Mucosa of descending colon (tissue), 3 donors: ENCODE measurements around the gene NUDT4. TPM values are rescaled to one million over a fixed set of nuclear protein-coding genes. Genes with fewer than 3 reads are reported as not detected.

Experiments used
- ATAC-seq: fragments of 200-7000 bp; cut with Tn5 transposase; one replicate; pipeline ENCODE4 v1.9.1; 2020; ENCODE audit warnings: mild to moderate bottlenecking, moderate library complexity
- DNase-seq, 3 donors: peaks; one replicate each; pipeline ENCODE4 v3.0.0-alpha.2; 2020
- H3K36me3 ChIP-seq: fragments of 200-600 bp; one replicate; pipeline ENCODE4 v1.8.0; 2021; ENCODE audit warnings: low read depth, mild to moderate bottlenecking
- H3K4me1 ChIP-seq: fragments of 200-600 bp; one replicate; pipeline ENCODE4 v1.8.0; 2021; ENCODE audit warnings: low read depth, mild to moderate bottlenecking
- H3K4me3 ChIP-seq: fragments of 200-600 bp; one replicate; pipeline ENCODE4 v1.8.0; 2021; ENCODE audit warnings: mild to moderate bottlenecking
- H3K9me3 ChIP-seq: fragments of 200-600 bp; one replicate; pipeline ENCODE4 v1.8.0; 2021; ENCODE audit warnings: mild to moderate bottlenecking
- intact Hi-C, 2 donors: fragments of 100-400 bp; cut with DNase I in 1 of 2; cut with micrococcal nuclease in 1 of 2; formaldehyde crosslinking; loops; one replicate each; pipeline versions ENCODE4 v1.11.0 to v1.11.1; 2022; cut with DNase I, micrococcal nuclease
- total RNA-seq, 3 donors: library from RNA; stranded (reverse); fragmentation: NEBNext Ultra II Directional in 2 of 3; extraction: Animal tissue kit (Norgen Biotek cat#: 25700) in 2 of 3; gene quantifications; one replicate each; pipeline versions ENCODE4 v1.2.1 to v1.2.4, GENCODE V29; 2021 to 2023
- TF ChIP-seq, protein P1 (sequence below): fragments of 200-600 bp; IDR thresholded peaks from one replicate; pipeline ENCODE4 v1.8.0; 2022; ENCODE audit warnings: antibody characterized with exemption, mild to moderate bottlenecking
- donor health status: DM: no; HTN: no; CAD: no; lungs with moderate emphysema.
- donor health status: DM: no; HTN: no; CAD: no.
- donor health status: DM: no; HTN: yes; CAD: no.

The NUDT4 gene
- total RNA-seq, 3 donors from 2014 or later, result 76.9 to 136 (median 121) TPM

DNA sequence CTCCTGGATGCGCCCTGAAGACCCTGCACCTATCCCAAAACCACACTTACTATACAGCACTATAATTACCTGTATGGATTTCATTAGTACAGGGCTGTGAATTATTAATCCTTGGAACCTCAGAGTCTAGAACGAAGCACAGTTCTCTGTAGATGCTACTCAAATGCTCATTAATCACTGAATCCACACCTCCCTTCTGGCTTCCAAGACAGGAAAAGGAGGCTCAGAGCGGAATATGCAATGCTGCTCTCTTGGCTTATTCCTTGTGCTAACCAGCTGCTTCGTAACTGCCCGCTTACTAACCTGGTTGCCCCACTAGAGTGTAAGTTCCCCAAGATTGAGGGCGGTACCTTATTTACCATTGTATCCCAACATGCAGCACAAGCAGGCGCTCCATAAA lies 39.1 kb upstream of the NUDT4 start:
- ATAC-seq (no peak), DNase-seq (no peak)
- H3K9me3 ChIP-seq, result no peaks in the 10 kb centered on the region
- no peaks in the 10 kb centered on the region for H3K36me3 ChIP-seq
- intact Hi-C loops, result no loop called here
- H3K4me3 ChIP-seq, result no peak overlapping the region
- no peaks in the 10 kb centered on the region for H3K4me1 ChIP-seq
- TF ChIP-seq, protein P1, sequence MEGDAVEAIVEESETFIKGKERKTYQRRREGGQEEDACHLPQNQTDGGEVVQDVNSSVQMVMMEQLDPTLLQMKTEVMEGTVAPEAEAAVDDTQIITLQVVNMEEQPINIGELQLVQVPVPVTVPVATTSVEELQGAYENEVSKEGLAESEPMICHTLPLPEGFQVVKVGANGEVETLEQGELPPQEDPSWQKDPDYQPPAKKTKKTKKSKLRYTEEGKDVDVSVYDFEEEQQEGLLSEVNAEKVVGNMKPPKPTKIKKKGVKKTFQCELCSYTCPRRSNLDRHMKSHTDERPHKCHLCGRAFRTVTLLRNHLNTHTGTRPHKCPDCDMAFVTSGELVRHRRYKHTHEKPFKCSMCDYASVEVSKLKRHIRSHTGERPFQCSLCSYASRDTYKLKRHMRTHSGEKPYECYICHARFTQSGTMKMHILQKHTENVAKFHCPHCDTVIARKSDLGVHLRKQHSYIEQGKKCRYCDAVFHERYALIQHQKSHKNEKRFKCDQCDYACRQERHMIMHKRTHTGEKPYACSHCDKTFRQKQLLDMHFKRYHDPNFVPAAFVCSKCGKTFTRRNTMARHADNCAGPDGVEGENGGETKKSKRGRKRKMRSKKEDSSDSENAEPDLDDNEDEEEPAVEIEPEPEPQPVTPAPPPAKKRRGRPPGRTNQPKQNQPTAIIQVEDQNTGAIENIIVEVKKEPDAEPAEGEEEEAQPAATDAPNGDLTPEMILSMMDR, result no peak

DNA sequence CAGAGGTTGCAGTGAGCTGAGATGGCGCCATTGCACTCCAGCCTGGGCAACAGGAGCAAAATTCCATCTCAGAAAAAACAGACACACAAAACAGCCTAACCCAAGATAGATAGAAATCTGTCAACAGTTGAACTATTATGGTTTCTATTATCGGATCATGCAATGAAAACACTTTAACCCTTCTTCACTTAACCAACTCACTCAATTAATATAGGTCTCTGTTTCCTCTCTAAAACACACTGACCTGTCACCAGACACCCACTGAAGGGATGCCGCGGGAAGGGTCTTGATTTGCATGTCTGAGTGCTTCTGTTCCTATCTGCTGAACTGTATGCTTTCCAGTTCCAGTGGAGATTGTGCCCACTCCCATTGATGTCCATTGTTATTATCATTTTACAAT lies 38.0 kb upstream of the NUDT4 start:
- no peaks in the 10 kb centered on the region for H3K4me1 ChIP-seq
- H3K4me3 ChIP-seq, result no peak overlapping the region
- TF ChIP-seq, protein P1, result no peak
- intact Hi-C loops, result no loop called here
- no peak for ATAC-seq
- H3K9me3 ChIP-seq, result no peaks in the 10 kb centered on the region
- no peaks in the 10 kb centered on the region for H3K36me3 ChIP-seq
- DNase-seq, result no peak

DNA sequence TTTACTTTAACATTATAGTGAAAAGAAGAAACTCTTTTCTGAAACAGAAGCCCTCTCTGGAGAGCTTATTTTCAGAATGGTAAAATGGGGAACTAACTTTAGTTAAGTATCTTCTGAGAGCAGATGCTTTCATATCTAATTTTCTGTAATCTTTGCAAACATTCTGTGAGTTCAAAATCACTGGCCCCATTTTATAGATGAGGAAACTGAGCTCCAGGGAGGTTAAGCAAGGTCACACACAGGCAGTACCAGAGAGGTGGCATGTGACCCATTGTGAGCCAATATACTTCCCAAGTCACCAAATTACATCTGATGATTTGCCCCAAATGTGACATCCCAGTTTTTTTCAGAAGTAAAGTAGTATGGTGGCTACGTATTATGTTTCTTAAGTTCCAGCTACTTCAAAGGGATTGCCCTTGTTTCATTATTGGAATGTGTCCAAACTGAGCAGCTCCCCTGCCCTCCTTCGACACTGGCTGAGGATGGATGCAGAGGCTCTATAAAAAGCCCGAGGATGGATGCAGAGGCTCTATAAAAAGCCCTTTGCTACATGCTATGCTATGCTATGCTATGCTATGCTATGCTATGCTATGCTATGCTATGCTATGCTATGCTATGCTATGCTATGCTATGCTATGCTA lies 36.2 kb upstream of the NUDT4 start:
- TF ChIP-seq, protein P1, result no peak
- no peak overlapping the region for H3K4me3 ChIP-seq
- H3K36me3 ChIP-seq, result no peaks in the 10 kb centered on the region
- H3K9me3 ChIP-seq, result no peaks in the 10 kb centered on the region
- ATAC-seq (no peak), DNase-seq (no peak)
- intact Hi-C loops, result no loop called here
- H3K4me1 ChIP-seq, result no peaks in the 10 kb centered on the region

DNA sequence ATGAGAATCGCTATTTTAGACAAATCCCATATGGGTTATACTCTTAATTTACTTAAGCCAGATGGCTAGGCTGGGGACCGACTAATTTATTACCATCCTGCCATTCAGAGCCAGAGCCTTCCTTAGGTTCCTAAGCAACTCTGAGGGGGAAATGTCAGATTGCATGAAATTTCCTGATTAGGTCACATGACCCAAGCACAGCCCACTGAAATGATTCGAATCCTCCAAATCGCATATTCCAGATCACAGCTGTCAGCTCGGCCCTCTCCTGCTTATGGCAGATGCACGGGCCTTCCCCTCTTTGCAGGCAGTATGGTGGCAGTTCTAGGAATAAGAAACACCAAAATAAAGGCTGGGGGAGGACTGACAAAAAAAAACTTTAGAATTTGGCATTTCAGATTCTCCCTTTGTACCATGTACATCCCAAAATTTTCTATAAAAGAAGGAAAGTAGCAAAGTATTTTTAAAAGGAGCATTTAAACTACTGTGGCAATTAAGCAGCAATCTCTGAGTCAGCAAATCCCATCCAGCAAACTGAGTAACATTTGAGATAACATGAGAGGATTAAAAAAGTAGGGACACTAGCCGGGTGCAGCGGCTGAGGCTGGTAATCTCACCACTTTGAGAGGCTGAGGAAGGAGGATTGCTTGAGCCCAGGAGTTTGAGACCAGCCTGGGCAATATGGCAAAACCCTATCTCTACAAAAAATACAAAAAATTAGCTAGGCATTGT lies 30.5 kb upstream of the NUDT4 start:
- ATAC-seq, result no peak
- H3K9me3 ChIP-seq, result no peaks in the 10 kb centered on the region
- no peaks in the 10 kb centered on the region for H3K36me3 ChIP-seq
- no peak overlapping the region for H3K4me3 ChIP-seq
- TF ChIP-seq, protein P1, result no peak
- DNase-seq, result no peak
- intact Hi-C loops, result no loop called here
- H3K4me1 ChIP-seq, result no peaks in the 10 kb centered on the region

DNA sequence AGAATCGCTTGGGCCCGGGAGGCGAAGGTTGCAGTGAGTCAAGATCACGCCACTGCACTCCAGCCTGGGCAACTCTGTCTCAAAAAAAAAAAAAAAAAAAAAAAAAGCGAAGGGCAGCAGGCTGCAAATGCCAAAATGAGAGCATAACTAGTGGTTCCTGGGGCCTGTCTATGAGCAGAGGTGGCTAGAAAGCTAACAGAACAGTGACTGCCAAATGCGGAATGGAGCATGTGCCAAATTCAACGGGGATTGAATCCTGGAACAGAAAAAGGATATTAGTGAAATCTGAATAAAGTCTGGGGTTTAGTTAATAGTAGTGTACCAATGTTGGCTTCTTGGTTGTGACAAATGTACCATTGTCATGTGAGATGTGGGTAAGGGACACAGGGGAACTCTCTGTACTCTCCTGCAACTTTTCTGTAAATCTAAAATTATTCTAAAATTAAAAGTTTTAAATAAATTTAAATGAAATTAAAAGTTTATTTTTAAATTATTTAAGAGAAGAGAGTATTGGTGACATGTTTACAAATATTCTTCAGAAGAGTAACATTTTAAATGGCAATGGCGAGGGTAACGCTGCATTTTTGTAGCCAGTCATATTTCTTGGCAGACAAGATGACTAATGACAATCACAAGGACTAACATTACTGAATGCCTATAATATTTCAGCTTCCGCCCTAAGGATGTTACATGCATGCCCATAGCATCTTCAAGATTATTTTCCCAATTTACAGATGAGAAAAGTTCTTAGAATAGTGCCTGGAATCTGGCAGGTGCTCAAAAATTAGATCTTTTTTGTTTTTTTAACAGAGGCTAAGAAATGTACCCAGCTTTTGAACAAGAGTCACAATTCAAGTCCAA lies 28.9 kb upstream of the NUDT4 start:
- no peak for ATAC-seq
- TF ChIP-seq, protein P1, result no peak
- H3K9me3 ChIP-seq, result no peaks in the 10 kb centered on the region
- intact Hi-C loops, result no loop called here
- H3K36me3 ChIP-seq, result no peaks in the 10 kb centered on the region
- DNase-seq, result no peak
- H3K4me3 ChIP-seq, result no peak overlapping the region
- H3K4me1 ChIP-seq, result no peaks in the 10 kb centered on the region
